ENCODE data around the gene MAP4K3. TPM values are rescaled to one million over a fixed set of nuclear protein-coding genes. Genes with fewer than 3 reads are reported as not detected.

Gene MAP4K3
- total and polyA plus RNA-seq, 9 of the 15 experiments (the other 6 are each of a cell fraction or from before 2014, with no cell fraction given): 3.1 to 30.0 (median 16.9) TPM

DNA sequence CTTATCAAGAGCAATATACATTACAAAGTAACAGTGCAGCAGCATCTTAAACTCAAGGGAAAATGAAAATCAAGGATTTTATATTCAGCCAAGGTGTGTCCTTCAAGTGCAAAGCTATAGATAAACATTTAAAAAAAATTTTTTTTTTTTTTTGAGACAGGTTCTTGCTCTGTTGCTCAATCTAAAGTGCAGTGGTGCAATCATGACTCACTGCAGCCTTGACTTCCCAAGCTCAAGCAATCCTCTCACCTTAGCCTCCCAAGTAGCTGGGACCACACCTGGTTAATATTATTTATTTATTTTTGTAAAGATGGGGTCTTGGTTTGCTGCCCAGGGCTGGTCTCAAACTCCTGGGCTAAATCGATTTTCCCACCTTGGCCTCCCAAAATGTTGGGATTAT lies 202.3 kb downstream of the MAP4K3 start (continued):
- TF ChIP-seq, protein P1, sequence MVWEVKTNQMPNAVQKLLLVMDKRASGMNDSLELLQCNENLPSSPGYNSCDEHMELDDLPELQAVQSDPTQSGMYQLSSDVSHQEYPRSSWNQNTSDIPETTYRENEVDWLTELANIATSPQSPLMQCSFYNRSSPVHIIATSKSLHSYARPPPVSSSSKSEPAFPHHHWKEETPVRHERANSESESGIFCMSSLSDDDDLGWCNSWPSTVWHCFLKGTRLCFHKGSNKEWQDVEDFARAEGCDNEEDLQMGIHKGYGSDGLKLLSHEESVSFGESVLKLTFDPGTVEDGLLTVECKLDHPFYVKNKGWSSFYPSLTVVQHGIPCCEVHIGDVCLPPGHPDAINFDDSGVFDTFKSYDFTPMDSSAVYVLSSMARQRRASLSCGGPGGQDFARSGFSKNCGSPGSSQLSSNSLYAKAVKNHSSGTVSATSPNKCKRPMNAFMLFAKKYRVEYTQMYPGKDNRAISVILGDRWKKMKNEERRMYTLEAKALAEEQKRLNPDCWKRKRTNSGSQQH (CRISPR knock-in tag; IDR thresholded peaks at IDR 0.05): no peak
- TF ChIP-seq PHB (CRISPR knock-in tag; IDR thresholded peaks at IDR 0.05) (no peak), ZNF764 (CRISPR knock-in tag; IDR thresholded peaks at IDR 0.05; ENCODE audit: low read depth) (no peak), ZZZ3 (IDR thresholded peaks at IDR 0.05) (no peak), ZNF253 (CRISPR knock-in tag; conservative IDR thresholded peaks at IDR 0.05) (no peak), ZFP1 (CRISPR knock-in tag; IDR thresholded peaks at IDR 0.05) (no peak), CBX2 (IDR thresholded peaks at IDR 0.05; ENCODE audit: insufficient read depth, low read length, poor library complexity, severe bottlenecking) (no peak), CBX1 (IDR thresholded peaks at IDR 0.05; ENCODE audit: low read depth) (no peak), ZNF431 (CRISPR knock-in tag; IDR thresholded peaks at IDR 0.05) (no peak), HDAC6 (IDR thresholded peaks at IDR 0.05; ENCODE audit: low read depth, low read length) (no peak), CEBPB (tag; IDR thresholded peaks at IDR 0.05) (peak; percentile 74), SOX6 (IDR thresholded peaks at IDR 0.05) (no peak), SMAD2 (IDR thresholded peaks at IDR 0.05; ENCODE audit: low read depth, low read length) (no peak), ZNF316 (IDR thresholded peaks at IDR 0.05) (no peak), EWSR1 (IDR thresholded peaks at IDR 0.05; ENCODE audit: borderline replicate concordance, low read depth, partially characterized antibody) (no peak), HOXB6 (CRISPR knock-in tag; IDR thresholded peaks at IDR 0.05; ENCODE audit: borderline replicate concordance) (no peak), MAZ (CRISPR knock-in tag; conservative IDR thresholded peaks at IDR 0.05 in 1 of 2, IDR thresholded peaks at IDR 0.05 in 1 of 2) (no peak), NR2F6 (CRISPR knock-in tag; IDR thresholded peaks at IDR 0.05) (no peak), HCFC1 (IDR thresholded peaks at IDR 0.05; ENCODE audit: low read depth, low read length) (no peak)
- TF ChIP-seq, protein P2, sequence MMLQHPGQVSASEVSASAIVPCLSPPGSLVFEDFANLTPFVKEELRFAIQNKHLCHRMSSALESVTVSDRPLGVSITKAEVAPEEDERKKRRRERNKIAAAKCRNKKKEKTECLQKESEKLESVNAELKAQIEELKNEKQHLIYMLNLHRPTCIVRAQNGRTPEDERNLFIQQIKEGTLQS (IDR thresholded peaks at IDR 0.05): peak; percentile 40; the same call in 1 of the 2 replicates
- TF ChIP-seq, protein P2 (CRISPR knock-in tag; conservative IDR thresholded peaks at IDR 0.05): no peak
- TF ChIP-seq, protein P3, sequence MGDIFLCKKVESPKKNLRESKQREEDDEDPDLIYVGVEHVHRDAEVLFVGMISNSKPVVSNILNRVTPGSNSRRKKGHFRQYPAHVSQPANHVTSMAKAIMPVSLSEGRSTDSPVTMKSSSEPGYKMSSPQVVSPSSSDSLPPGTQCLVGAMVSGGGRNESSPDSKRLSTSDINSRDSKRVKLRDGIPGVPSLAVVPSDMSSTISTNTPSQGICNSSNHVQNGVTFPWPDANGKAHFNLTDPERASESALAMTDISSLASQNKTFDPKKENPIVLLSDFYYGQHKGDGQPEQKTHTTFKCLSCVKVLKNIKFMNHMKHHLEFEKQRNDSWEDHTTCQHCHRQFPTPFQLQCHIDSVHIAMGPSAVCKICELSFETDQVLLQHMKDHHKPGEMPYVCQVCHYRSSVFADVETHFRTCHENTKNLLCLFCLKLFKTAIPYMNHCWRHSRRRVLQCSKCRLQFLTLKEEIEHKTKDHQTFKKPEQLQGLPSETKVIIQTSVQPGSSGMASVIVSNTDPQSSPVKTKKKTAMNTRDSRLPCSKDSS (IDR thresholded peaks at IDR 0.05; ENCODE audit: low read depth, partially characterized antibody): no peak
- TF ChIP-seq, protein P4, sequence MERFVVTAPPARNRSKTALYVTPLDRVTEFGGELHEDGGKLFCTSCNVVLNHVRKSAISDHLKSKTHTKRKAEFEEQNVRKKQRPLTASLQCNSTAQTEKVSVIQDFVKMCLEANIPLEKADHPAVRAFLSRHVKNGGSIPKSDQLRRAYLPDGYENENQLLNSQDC (CRISPR knock-in tag; IDR thresholded peaks at IDR 0.05): no peak
- TF ChIP-seq, protein P5, sequence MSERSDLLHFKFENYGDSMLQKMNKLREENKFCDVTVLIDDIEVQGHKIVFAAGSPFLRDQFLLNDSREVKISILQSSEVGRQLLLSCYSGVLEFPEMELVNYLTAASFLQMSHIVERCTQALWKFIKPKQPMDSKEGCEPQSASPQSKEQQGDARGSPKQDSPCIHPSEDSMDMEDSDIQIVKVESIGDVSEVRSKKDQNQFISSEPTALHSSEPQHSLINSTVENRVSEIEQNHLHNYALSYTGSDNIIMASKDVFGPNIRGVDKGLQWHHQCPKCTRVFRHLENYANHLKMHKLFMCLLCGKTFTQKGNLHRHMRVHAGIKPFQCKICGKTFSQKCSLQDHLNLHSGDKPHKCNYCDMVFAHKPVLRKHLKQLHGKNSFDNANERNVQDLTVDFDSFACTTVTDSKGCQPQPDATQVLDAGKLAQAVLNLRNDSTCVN (CRISPR knock-in tag; IDR thresholded peaks at IDR 0.05): no peak
- TF ChIP-seq, protein P6, sequence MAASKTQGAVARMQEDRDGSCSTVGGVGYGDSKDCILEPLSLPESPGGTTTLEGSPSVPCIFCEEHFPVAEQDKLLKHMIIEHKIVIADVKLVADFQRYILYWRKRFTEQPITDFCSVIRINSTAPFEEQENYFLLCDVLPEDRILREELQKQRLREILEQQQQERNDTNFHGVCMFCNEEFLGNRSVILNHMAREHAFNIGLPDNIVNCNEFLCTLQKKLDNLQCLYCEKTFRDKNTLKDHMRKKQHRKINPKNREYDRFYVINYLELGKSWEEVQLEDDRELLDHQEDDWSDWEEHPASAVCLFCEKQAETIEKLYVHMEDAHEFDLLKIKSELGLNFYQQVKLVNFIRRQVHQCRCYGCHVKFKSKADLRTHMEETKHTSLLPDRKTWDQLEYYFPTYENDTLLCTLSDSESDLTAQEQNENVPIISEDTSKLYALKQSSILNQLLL (CRISPR knock-in tag; IDR thresholded peaks at IDR 0.05; ENCODE audit: borderline replicate concordance): no peak
